ENCODE measurements around the gene GOLPH3.
A peak's percentile ranks its signal among the peaks of the same experiment; 100 is the strongest.

The GOLPH3 gene

GRCh38 chr5:32170303-32171151, 3.6 kb downstream of the GOLPH3 start:
- DNase-seq (ENCODE audit: low read depth in 2 of 2), result no peak

DNA sequence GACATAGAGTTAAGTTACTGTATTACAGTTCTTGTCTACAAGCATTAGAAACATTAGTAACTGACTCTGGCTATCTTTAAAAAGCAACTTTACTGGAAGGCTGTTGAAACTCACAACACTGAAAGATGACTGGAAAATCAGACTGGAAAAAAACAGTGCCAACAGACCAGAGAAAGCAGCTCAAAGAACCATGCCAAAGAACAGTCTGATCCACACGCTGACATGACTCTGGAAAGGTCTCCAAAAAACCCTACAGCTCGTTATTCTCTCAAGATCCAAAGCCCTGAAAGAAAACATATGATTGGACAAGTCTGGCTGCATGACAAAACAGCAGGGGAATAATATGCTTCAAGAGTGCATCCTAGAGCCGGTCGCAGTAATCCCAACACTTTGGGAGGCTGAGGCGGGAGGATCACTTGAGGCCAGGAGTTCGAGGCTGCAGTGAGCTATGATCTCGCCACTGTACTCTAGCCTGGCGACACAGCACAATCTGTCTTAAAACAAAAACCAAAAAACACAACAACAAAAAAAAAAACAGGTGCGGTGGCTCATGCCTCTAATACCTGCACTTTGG, 5.6 kb downstream of the GOLPH3 start:
- DNase-seq (ENCODE audit: low read depth in 2 of 2), result no peak

DNA sequence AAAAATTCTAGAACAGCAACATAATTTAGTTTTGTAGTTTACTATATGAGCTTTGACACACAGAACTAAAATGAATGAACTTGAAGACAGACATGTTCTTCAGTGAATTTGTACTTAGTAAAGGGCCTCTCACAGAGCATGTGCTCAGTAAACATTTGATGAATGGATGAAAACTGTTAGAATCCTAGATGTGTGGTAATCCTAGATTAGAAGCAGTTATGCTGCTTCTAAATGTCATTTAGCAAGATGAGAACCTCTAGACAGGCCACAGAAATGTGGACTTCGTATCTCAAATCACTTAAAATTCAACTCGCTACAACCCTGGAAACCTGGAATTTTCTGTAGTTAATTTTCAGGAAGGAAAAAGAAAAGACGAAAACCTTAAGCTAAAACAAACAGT, 8.5 kb downstream of the GOLPH3 start:
- no peak for DNase-seq (ENCODE audit: low read depth in 2 of 2)

DNA sequence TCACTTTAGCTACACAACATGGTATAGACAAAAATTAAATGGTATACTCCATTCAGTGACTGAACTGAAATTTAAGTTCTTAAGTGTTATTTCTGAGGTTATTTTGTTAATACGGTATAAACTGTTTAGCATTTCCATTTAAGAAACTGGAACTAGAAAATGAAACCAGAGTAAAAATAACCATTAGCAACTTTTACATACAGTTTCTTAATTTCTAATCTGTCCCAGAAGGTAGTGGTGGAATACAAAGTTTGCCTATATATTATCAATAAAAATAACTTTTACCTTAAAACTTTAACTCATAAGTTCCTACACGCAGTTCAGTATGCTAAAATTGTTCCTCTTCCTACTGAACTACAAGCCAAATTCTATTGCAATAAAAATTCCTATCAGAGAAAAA, 10.3 kb downstream of the GOLPH3 start:
- DNase-seq (ENCODE audit: low read depth in 2 of 2), result no peak

DNA sequence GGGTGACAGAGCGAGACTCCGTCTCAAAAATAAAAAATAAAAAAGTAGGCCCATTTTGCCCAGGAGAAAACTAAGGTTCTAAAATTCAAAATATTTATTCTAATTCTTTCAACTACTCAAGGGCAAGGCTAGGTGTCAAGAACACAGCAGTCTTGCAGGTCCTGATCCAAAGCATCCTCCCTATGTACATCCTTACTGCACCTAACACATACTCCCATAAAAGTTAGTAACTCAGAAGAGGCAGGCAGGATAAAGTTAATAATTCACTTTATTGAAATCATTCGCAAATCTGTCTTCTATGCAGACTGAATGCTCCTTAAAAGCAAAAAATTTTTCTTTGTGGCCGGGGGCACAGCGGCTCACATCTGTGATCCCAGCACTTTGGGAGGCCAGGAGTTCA, 11.1 kb downstream of the GOLPH3 start:
- no peak for DNase-seq (ENCODE audit: low read depth in 2 of 2)

DNA sequence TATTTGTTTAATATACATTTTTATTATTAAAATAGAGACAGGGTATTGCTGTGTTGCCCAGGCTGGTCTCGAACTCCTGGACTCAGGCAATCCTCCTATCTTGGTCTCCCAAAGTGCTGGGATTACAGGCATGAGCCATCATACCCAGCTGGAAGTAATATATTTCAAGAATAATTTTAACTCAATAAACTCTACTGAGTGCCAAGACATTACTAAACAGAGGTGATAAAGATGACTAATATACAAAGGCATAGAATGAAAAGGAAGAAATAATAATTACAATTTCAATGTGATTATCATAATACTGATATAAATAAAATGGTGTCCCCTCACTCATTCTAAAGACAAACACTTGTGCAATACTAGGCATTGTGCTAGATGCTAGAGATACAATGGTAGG, 13.9 kb downstream of the GOLPH3 start:
- DNase-seq (ENCODE audit: low read depth in 2 of 2), result no peak

GRCh38 chr5:32159328-32160072, 14.6 kb downstream of the GOLPH3 start:
- DNase-seq (ENCODE audit: low read depth in 2 of 2), result no peak

DNA sequence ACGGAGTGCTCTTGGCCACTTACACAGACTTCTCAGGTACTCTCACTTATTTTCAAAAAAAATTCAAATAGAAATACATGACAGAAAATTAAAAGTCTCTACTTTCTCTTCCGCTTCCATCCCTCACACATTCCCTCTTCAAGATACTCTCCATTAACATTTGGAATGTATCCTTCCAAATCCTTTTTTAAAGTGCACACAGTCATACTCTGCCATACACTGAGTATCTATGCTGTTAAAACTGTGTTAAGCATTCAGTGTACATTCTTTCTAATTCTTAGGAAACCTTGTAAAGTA, 15.5 kb downstream of the GOLPH3 start:
- DNase-seq (ENCODE audit: low read depth in 2 of 2), result no peak

DNA sequence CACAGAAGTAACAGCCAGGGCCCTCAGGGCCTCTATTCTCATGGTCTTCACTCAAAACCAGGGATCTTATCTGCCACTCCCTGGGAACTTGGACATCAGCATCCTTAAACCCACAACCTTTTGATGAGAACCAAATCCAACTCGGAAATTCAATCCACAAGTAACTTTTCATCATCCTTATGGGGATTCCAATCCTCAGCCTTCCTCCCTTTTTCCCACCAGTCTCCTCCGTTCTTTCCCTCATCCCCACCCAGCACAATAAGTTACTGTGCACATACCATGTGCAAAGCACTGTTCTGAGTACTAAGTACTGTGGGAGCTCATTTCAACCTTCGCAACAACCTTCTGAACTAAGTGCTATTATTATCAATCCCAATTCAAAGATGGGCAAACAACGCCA, 17.0 kb downstream of the GOLPH3 start:
- no peak for DNase-seq (ENCODE audit: low read depth in 2 of 2)

GRCh38 chr5:32156635-32157034, 17.5 kb downstream of the GOLPH3 start:
- no peak for DNase-seq (ENCODE audit: low read depth in 2 of 2)

DNA sequence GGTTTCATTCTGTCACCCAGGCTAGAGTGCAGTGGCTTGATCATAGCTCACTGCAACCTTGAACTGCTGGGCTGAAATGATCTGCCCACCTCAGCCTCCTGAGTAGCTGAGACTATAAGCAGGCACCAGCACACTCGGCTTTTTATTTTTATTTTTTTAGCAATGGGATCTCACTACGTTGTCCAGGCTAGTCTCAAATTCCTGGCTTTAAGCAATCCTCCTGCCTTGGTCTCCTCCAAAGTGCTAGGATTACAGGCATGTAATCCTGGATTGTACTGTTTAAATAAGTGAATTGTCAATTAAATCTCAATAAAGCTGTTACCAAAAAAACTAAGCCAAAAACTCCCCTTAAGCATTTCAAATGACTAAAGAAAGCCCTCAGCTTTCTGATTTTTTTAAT, 18.9 kb downstream of the GOLPH3 start:
- DNase-seq (ENCODE audit: low read depth in 2 of 2), result no peak

- DNase-seq (ENCODE audit: low read depth in 2 of 2), result no peak
Measured at GRCh38 chr5:32153723-32154122, 20.4 kb downstream of the GOLPH3 start.

GRCh38 chr5:32151198-32151597, 22.9 kb downstream of the GOLPH3 start:
- no peak for DNase-seq (ENCODE audit: low read depth in 2 of 2)

DNA sequence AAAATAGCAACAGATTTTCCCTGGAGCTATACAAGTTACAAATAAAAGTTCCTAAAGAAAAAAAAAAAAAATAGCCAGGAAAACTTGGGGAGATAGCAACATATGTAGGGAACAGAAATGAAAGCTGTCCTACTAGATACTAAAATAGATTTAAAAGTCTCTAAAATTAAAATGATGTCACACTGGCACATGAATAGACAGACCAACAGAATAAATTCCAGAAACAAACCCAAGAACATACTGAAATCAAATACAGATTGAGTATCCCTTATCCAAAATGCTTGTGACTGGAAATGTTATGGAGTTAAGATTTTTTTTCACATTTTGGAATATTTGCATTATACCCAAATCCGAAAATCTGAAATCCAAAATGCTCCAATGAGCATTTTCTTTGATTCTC, 23.8 kb downstream of the GOLPH3 start:
- DNase-seq (ENCODE audit: low read depth in 2 of 2), result no peak

DNA sequence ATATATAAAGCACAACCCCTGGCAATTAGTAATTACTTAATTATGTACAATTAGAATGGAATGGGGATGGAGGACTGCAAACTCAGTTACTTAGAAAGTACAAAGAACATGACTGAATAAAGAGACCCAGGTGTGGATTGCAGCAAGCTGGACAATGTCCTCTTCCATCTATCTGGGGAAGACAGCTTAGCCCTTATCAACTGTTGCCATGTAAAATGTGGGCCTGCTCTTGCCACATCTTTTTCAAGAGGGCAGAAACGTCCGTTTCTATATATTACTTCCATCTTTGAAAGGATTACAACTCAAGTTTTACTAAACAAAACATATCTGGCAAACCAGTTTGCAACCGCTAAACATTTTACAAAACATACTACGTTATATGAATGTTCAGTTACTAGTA, 26.2 kb downstream of the GOLPH3 start:
- DNase-seq (ENCODE audit: low read depth in 2 of 2), result no peak

- DNase-seq (ENCODE audit: low read depth in 2 of 2), result no peak
Measured at GRCh38 chr5:32147236-32147635, 26.9 kb downstream of the GOLPH3 start.

- no peak for DNase-seq (ENCODE audit: low read depth in 2 of 2)
Measured at GRCh38 chr5:32145378-32145777, 28.7 kb downstream of the GOLPH3 start.

DNA sequence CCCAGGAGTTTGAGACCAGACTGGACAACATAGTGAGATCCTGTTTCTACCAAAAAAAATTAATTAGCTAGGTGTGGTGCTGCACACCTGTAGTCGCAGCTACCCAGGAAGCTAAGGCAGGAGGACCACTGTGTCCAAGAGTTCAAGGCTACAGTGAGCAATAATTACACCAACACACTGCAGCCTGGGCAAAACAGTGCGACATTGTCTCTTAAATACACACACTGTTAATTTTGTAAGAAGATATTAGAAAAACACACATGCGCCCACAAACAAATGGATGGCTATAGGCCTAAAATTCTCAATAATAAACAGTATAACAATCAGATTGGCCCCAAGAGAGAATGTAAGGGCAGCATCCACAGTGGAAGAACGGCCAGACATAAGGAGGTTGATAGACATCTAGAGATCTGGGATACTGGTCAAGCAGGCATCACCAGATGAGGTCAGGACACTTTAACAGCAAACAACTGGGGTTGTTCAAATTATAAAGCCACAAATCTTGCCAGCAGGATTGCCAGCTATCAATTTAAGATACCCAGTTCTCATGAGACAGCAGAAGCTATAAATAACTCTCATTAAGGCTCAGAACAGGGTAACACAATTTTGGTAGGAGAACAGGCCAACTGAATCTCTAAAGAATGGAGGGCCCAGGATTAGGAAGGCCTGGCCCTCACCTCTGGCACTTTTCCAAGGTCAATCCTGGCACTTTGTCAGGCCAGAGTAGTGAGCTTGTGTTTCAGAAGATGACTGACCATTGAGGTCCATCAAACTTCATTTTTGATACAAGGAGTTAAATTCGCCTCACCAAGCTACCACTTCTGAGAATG, 29.5 kb downstream of the GOLPH3 start:
- no peak for DNase-seq (ENCODE audit: low read depth in 2 of 2)

DNA sequence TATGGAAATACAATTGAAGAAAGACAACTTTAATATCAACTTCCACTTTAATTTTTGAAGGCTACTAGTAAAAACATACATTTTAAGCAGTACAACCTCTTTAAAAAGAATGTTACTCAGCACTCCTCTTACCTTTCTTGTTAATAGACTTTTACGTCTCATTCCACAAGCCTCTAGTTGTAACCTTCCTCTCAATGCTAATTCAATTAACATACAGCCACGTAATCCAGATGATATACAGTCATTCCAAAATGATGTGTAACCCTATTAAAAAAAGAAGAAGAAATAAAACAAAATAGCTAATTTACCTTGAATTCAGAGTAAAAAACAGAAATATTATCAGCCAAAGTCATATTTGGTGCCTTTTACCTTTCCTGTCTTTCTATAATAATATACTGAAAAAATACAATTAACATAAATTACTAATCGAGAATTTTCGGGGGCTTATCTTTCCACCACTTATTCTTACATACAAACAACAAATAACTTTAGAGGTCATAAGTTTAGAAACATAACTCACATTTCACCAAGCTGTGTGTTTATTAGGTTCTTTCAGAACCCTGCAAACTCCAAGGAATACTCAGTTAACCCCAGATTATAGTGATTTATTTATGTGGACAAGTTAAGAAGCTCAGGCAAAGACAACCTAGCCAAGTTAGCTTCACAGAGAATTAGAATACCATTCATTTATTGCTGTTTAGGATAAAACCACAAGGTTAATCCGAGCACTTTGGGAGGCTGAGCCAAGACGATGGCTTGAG, 30.3 kb downstream of the GOLPH3 start:
- DNase-seq (ENCODE audit: low read depth in 2 of 2), result no peak

GRCh38 chr5:32138839-32139493, 35.2 kb downstream of the GOLPH3 start:
- DNase-seq (ENCODE audit: low read depth in 2 of 2), result peak; percentile 52 to 58

- DNase-seq (ENCODE audit: low read depth in 2 of 2), result no peak
Measured at GRCh38 chr5:32136342-32136741, 37.8 kb downstream of the GOLPH3 start.
